Activated CD4-positive, alpha-beta T cell treated with anti-CD3 and anti-CD28 coated beads, Interleukin-2, Interleukin-4, amounts not matched to agents 100 ng/mL and 50 ng/mL, durations not matched to agents 16 hours and 8 hours (primary cell): ENCODE results near the gene ERMARD.
"Not testable (repeated sequence)": the region's sequence is repeated elsewhere in the genome, so short reads cannot be mapped to it uniquely, and the experiment has no call there.

Source experiments
- DNase-seq: peaks from one replicate; pipeline ENCODE4 v3.0.0-alpha.2; 2020; ENCODE audit warnings: low spot score

ERMARD gene

DNA sequence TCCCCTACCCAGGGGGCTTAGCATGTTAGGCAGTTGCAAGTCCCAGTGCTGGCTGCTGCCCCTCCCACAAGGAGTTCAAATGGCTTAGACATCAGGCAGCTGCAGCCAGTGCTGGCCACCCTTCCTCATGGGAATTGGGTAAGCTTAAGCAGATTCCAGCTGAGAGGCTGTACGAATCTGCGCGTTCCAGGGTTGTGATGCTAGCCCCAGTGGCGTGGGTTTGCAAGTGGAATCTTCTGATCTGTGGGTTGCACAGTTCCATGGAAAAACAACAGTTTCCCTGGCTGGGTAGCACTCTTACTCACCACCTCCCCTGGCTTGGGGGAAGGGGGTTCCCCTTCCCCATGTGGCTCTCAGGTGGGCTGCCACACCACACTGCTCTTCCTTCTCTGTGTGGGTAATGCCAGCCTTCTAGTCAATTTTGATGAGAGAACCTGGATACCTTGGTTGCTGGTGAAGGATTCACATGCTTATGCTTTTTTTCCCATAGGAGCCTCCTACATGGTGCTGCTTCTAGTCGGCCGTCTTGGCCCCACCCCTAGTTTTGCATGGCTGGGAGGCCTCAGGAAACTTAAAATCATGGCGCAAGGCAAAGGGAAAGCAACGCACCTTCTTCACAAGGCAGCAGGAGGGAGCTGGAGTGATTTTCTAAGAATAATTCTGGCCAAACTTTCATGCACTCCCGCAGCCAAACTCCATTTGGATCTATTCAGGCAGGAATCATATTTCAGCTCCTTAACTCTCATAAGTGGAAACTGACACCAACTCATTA, 13.0 kb upstream of the ERMARD start:
- DNase-seq, result no peak

DNA sequence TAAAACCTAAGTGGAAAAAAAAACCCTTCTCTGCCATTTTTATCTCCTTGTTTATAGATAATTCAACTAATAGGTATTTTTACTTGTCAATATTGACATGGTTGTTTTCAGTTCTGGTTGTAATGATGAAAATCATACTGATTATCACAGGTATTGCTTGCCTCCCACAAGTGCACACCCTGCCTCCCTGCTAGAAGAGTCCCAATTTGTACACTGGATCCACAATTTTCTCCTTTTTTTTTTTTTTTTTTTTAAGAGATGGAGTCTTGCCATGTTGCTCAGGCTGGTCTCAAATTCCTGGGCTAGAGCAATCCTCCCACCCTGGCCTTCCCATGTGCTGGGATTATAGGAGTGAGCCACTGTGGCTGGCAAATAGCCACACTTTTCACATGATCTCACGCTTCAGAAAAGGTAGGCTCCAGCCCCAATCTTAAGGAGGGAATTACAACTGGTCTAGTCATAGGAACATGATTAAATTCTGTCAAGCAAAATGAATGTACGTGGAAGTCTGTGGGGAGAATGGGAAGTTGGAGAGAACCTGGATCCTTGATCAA, 12.4 kb upstream of the ERMARD start:
- no peak for DNase-seq

DNA sequence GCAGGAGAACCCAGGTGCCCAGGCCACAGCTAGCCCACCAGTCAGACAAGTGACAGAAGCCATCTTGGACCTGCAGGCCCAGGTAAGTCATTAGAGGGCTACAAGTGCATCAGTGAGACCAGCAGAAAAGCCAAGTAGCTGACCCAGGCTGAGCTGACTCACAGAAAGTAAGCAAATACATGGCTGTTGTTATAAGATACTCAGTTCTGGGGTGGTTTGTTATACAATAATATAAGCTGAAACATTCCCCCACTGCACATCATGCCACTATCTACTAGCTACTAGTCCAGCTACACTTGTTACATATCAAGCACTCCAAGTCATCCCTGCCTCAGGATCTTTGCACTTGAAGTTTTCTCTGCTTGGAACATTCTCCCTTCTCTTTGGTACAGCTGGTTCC, 10.1 kb upstream of the ERMARD start:
- DNase-seq, result no peak

DNA sequence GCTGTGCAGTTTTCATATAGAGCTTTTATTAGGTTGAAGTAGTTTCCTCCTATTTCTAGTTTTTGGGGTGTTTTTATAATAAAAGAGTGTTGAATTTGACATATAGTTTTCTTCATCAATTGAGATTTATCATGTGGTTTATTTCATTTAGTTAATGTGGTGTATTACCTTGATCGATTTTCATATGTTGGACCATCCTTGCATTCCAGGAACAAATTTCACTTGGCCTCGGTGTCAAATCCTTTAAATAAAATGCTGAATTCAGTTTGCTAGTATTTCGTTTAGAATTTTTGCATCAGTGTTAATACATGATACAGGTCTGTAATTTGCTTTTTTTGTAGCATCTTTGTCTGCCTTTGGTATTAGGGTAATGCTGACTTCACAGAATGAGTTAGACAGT, 6.0 kb upstream of the ERMARD start:
- DNase-seq, result no peak

DNA sequence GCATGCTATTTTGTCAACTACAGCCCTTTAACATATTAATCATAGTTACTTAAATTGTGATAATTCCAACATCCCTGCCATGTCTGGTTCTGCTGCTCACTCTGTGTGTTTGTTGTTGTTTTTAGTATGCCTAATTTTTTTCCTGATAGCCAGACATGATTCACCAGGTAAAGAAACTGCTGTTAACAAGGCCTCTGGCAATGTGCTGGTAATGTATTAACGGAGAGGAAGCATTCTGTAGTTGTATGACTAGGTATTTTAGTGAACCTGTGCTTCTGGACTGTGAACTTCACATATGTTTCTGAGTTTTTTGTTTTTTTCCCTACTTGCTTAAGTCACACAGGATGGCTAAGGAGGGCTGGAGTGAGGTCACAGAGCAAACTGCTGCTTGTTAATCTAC, 4.9 kb upstream of the ERMARD start:
- no peak for DNase-seq

DNA sequence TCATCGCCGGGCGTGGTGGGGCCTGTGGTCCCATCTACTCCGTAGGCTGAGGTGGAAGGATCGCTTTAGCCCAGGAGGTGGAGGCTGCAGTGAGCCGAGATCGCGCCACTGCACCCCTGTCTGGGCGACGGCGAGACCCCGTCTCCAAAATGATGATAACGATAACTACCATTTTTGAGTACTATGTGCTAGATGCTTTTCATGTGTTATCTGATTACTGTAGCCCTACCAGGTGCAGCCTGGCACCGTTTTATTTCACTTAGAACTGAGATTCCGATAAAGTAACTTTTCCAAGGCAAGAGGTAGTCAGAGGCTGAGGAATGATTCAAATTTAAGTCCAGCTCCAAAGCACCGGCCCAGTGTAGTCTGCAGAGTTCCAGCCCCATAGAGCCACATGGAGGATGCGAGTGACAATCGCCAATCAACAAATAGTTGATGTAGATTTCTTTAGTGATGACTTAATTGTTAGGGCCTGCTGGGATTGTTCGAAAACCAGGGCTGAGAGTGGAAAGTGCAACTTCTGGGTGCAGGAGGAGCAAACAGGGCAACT, 727 bp downstream of the ERMARD start:
- DNase-seq, result peak; percentile 12

DNA sequence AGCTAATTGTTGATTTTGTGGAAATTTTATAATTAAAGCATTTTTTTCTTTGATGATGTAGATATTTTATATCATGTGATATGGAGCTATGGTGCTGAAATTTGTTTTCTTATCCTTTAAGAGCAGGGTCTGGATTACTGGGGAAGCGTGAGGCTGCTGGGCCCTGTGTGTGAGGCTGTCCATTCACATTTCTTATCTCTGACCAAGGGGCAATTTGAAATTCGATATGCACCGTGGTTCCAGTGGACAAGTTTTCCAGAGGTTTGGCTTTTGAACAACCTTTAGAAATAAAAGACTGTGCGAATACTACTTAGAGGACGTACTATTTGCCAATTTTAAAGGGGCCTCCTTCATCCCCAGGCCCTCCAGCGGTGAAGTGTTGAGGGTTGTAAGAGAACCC, 3.7 kb downstream of the ERMARD start:
- no peak for DNase-seq

DNA sequence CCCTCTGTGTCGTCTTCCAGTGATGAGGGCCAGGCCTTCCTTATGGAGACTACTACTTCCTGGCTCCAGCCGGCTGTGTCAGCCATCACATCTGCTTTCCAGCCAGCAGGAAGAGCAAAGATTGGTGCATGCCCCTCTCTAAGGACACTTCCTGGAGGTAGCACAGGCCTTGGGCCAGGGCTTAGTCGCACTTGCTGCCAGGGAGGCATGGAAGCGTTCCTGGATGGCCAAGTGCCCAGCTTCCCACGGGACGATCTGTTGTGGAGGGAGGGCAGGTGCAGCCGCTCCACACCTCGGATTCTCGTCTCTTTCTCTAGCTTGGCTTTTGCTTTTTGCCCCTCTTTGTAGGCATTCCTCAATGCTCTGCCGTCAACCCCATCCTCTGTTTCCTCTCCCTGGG, 11.9 kb downstream of the ERMARD start:
- DNase-seq, result no peak

DNA sequence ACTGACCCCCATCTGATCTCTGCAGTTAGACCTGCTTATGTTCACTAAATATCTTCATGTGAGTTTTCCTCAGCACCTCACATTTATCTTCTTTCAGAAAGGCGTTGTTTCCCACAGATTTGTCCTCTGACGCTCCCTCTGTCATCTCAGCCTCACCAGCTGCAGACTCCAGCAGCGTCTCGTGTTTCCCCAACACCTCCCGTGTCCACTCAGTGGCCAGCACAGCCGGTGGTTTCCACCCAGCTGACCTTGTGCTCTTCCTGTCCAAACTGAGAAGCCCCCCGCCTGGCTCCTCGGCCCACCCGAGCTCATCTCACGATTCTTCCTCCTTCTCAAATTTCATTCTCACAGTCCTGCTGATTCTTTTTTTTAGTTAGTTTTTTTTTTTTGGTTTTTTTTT, 12.5 kb downstream of the ERMARD start:
- DNase-seq, result no peak

DNA sequence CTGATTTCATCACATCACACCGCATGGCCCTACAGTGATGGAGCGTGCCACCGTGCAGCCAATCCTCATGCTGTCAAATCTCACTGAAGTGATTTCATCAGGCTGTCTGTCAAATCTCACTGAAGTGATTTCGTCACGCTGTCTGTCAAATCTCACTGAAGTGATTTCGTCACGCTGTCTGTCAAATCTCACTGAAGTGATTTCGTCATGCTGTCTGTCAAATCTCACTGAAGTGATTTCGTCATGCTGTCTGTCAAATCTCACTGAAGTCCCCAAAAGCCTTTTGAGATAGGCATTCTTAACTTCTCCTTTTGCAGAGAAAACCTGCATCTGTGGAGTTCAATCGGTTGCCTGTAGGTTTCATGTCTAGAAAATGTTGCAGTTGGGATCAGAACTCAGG, 14.4 kb downstream of the ERMARD start:
- DNase-seq, result not testable (repeated sequence)

DNA sequence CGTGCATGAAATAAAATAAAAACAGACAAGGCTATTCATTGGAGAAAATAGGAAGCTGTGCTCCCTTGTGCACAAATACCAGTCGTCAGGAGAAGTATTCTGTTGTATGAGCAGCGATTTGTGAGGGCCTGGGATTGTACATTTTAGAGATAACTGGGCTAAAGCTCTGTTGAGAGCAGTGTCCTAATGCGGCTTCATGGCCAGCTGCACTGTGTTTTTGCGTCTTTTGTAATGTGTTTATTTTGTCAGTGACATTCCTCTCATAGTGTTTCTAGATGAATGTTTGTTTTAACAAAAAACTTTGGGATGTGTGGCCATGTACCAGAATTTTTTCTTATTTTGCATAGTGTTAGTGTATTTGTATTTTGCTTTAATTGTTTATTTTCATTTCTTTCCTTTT, 14.8 kb downstream of the ERMARD start:
- DNase-seq, result no peak

DNA sequence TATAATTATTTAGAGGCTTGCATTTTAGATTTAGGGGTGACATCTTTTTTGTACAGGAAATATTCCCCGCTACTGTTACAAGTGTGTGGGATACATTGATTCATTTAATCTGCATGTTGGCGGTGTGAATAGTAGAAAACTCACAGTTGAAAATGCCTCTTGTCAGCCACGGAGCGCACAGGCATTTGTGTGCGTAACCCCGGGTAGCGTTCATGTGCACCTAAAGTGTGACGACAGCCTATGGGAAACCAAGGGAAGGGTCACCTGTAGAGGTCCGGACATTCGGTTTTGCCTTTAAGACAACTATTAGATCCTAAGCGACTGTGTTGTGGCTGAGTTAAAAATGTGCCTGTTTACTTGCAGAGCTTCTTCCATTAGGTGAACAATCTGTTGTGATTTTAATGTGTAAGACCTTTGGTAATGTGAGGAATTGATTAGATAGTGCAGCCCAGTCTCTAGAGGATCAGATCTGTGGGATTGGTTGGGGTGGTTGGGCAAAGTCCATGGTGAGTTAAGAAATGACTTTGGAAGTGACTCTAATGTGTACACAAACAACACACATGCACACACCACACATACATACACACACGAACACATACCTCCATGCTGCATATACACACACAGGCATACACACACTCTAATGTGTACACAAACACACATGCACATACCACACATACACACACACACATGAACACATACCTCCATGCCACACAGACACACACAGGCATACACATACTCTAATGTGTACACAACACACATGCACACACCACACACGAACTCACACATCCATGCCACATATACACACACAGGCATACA, 15.7 kb downstream of the ERMARD start:
- no peak for DNase-seq

DNA sequence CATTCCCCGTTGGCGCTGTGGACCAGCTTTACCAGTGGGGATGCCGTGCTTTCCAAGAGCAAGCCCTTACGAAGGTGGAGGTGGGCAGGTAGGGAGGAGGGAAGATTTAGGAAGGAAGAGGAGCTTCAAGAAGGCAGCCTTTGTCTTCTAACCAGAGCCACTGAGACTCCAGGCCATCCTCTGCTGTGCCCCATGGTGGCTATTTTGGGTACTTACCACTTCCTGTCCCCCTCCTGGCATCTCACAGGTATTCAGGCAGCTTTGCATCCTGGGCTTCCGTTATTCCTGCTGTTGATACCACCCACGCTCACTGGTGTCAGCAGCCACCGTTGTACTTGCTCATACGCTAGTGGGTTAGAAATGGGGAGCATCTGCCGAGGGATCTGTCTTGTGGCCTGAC, 22.9 kb downstream of the ERMARD start:
- no peak for DNase-seq

DNA sequence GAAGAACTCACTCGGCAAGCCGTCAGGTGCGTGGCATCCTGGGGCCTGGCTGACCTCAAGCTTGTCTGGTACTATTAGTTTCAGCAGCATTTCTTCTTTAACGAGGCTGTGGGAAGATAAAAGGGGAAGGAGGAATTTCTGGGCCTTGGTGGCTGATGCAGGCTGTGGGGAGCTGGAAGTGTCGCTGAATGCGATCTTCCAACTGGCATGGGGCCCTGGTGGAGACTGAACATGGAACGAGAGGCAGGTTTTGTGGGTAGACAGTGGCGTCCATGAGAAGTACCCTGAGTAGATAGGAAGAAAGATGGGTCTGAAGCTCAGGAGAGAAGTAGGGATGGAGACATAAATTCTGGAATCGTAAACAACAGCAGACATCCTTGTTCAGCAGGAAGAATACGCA, 23.9 kb downstream of the ERMARD start:
- DNase-seq, result no peak

DNA sequence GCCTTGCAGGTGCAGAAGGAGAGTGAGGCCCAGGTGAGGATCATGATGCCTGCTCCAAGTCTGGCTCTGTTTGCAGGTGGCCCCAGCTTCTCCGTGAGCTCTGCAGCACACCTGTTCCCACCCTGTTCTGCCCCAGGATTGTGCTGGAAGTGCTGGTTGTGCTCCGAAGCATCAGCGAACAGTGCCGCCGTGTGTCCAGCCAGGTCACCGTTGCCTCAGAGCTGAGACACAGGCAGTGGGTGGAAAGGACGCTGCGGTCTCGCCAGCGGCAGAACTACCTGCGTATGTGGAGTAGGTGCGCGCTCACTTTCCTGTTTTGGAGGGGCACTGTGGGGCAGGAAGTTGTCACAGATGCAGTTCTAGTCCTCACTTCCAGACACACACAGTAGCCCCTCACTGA, 25.0 kb downstream of the ERMARD start:
- DNase-seq, result no peak

DNA sequence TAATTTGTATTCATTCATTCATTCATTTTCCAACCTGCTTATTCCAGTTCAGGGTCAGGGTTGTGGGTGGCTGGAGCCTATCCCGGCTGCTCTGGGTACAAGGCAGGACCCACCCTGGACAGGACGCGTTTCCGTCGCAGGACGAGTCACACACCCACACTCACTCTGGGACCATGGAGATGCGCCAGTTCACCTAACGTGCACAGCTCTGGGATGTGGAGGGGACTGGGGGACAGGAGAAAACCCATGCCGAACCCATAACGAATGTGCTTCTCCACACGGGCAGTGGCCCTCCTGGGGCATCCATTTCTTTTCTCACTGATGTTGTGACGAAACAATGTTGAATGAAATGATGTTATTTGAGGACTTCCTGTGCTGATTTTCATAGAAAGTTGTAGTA, 26.5 kb downstream of the ERMARD start:
- DNase-seq, result no peak

DNA sequence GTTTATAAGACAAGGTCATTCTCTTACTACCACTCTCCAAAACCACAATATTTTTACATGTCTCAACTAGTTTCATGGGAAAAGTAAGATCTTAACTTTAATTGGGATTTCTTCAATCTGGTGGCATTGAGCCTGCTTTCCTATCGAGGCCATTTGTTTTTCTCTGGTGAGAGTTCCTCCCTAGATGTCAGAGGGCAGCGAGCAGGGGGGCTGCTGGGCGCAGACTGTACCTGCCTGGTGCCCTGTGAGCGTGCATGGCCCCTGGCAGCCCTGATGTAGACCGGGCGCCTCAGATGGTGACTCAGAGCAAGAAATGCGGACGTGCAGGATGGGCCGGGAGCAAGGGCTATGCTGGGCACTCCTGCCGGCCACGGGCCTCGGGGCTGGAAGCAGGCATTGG, 27.2 kb downstream of the ERMARD start:
- no peak for DNase-seq

DNA sequence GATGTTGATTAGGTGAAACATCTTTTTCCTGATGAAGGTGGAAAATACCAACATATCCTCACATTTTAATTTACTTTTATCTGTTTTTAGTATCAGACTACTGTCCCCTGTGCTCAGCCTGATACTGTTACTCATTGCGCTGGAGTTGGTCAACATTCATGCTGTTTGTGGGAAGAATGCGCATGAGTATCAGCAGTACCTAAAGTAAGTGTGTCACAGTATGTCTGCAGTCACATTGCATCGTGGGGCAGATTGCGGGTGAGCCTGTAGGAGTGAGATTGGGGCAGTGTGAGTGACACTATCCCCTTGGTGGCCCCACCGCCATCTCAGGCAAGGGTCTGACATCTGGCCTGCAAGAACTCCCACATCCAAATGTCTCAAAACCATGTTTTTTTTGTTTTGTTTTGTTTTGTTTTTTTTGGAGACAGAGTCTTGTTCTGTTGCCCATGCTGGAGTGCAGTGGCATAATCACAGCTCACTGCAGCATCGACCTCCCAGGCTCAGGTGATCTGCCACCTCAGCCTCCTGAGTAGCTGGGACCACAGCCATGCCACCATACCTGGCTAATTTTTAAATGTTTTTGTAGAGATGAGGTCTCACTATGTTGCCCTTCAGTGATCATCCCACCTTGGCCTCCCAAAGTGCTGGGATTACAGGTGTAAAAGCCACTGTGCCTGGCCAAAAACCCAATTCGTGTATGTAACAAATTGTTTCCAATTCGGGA, 27.8 kb downstream of the ERMARD start:
- DNase-seq, result no peak

DNA sequence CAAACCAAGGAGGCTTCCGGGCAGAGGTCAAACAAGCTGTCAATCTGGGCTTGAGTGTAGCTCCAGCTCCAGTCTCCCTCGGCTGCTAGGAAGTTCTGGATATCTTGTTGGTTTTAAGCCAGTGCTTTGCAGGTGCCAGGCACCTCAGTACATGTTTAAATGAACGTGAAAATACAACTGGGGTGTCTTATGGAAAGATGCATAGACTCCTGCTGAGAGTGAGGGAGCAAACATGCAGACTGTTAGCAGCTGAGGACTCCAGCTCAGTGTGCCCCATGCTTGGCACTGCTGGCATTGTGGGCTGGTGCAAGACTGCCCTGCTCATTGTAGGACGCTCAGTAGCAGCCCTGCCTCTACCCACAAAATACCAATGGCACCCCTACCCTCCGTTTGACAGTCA, 28.5 kb downstream of the ERMARD start:
- no peak for DNase-seq

DNA sequence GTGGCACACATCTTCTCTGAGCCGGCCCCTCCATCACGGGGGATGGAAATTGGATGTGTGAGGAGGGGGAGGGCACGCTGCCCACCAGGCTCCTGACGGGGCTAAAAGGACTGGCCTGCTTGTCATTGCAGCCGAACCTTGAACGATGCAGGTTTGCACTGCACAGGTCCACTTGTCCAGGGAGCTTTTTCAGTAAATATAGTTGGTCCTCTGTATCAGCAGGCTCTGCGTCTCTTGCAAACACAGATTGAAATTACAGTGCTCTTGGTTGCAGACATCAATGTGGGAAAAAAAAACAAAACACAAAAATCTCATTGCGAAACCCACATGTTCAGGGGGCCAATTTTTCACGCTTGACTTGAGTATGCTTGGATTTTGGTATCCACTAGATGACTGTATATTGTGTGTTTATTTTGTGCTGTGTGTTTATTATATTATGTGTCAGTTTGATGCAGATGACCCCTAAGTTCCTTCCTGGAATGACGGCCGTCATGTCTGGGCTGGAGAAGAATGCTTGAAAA, 29.2 kb downstream of the ERMARD start:
- no peak for DNase-seq

DNA sequence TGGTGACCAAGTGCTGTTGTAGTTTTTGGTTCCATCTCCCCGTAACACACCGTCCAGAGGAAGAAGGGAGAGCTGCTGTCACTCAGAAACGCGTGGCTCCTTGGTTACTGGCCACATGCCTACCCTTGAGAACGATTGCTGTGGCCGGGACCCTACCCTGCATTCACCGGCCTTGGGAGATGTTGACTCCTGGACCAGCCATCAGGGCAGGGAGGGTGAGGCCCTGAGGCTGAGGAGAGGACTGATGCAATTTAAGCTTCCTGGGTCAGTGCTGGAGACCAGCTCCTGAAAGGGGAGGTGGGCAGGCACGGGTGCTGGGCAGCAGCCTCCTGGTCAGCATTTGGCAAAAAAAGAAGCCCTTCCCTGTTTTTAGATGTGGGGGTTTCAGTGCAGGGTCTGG, 31.5 kb downstream of the ERMARD start:
- no peak for DNase-seq

DNA sequence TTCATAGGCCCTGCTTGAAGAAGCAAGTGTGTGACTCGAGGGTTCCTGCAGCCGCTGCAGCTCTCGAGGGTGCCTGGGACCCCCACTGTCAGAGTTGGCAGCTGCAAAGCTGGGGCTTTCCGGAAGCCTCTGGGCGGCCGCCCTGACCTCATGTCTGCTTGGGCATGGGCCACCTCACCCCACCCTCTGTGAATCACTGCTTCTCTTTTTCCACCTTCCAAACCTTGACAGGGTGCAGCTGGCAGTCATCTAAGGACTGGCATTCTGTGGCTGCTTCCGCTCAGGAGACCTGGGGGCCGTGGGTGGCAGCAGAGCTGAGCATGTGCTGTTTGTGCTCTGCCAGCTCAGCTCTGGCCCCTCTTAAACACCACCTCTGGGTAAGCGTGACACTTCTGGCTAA, 32.0 kb downstream of the ERMARD start:
- no peak for DNase-seq
